Posterior vena cava (tissue), 2 donors: ENCODE results near the gene METAP1D. TPM values are rescaled to one million over a fixed set of nuclear protein-coding genes. Genes with fewer than 3 reads are reported as not detected.

Experiments
- DNase-seq: peaks from one replicate; pipeline ENCODE4 v3.0.0-alpha.2; 2020; ENCODE audit warnings: low spot score
- intact Hi-C, 2 donors: fragments of 100-400 bp; cut with DNase I; formaldehyde crosslinking; loops; one replicate each; pipeline versions ENCODE4 v1.14.1 to v1.14.2; 2022 to 2023
- total RNA-seq, 2 donors: library from RNA; stranded (reverse); fragmentation: NEBNext Ultra II Directional; extraction: Animal tissue kit (Norgen Biotek cat#: 25700); gene quantifications; one replicate each; pipeline ENCODE4 v1.2.1, GENCODE V29; 2021
- donor health status: DM: yes; HTN: yes; CAD: no.
- donor health status: DM: yes; HTN: yes; CAD: no.

METAP1D gene
- total RNA-seq, 2 donors from 2014 or later, result 3.5 to 6.5 TPM

GRCh38 chr2:172087207-172087779 lies 87.5 kb downstream of the METAP1D start:
- intact Hi-C loops, result no loop called here
- no peak for DNase-seq

GRCh38 chr2:172087780-172088244 lies 88.1 kb downstream of the METAP1D start:
- intact Hi-C loops, result no loop called here

GRCh38 chr2:172088245-172089004 lies 88.7 kb downstream of the METAP1D start:
- intact Hi-C loops, result no loop called here
- no peak for DNase-seq

More at GRCh38 chr2:172087780-172088244, 88.1 kb downstream of the METAP1D start:
- no peak for DNase-seq

GRCh38 chr2:172089005-172089504 lies 89.3 kb downstream of the METAP1D start:
- intact Hi-C loops, result no loop called here
- DNase-seq, result no peak

- intact Hi-C loops, result no loop called here
- no peak for DNase-seq
Measured at GRCh38 chr2:172089633-172090032, 89.9 kb downstream of the METAP1D start.

GRCh38 chr2:172090044-172090961 lies 90.5 kb downstream of the METAP1D start:
- DNase-seq, result no peak
- intact Hi-C loops, result no loop called here

GRCh38 chr2:172091000-172091641 lies 91.4 kb downstream of the METAP1D start:
- intact Hi-C loops, result no loop called here
- no peak for DNase-seq

GRCh38 chr2:172091761-172092566 lies 92.2 kb downstream of the METAP1D start:
- intact Hi-C loops, result no loop called here
- DNase-seq, result no peak

- intact Hi-C loops, result no loop called here
- no peak for DNase-seq
Measured at GRCh38 chr2:172092716-172093415, 93.1 kb downstream of the METAP1D start.

- intact Hi-C loops, result no loop called here
- DNase-seq, result no peak
Measured at GRCh38 chr2:172093416-172094293, 93.9 kb downstream of the METAP1D start.

GRCh38 chr2:172094294-172095145 lies 94.8 kb downstream of the METAP1D start:
- peak; percentile 81 for DNase-seq
- intact Hi-C loops, result no loop called here

GRCh38 chr2:172095146-172095904 lies 95.6 kb downstream of the METAP1D start:
- intact Hi-C loops, result no loop called here
- peak; percentile 84 for DNase-seq

GRCh38 chr2:172095905-172096625 lies 96.3 kb downstream of the METAP1D start:
- intact Hi-C loops, result no loop called here
- peak; percentile 69 for DNase-seq

- intact Hi-C loops, result no loop called here
- DNase-seq, result no peak
Measured at GRCh38 chr2:172096626-172097547, 97.1 kb downstream of the METAP1D start.
